WTC11 (cell line): ENCODE measurements around the gene NDST3.

Experiments used
- CTCF ChIP-seq: fragments of 200-600 bp; IDR thresholded peaks from 2 replicates; pipeline ENCODE4 v1.8.0; 2022; ENCODE audit warnings: antibody characterized with exemption
- ETV6 ChIP-seq: sonication (generic); formaldehyde crosslinking; IDR thresholded peaks from 2 replicates; pipeline ENCODE4 v1.8.1; 2022; ENCODE audit warnings: mild to moderate bottlenecking, missing genetic modification reagents
- MXD4 ChIP-seq: fragments of 250-450 bp; sonication (Bioruptor Pico); IDR thresholded peaks from 2 replicates; pipeline ENCODE4 v1.8.0; 2021; ENCODE audit warnings: mild to moderate bottlenecking, moderate library complexity, borderline replicate concordance
- TEAD4 ChIP-seq: sonication (generic); formaldehyde crosslinking; IDR thresholded peaks from 2 replicates; pipeline ENCODE4 v1.8.0; 2022; ENCODE audit warnings: mild to moderate bottlenecking, missing genetic modification reagents

GRCh38 chr4:118287711-118288451 lies 253.6 kb downstream of the NDST3 start:
- TF ChIP-seq ETV6 (CRISPR knock-in tag) (no peak), CTCF (no peak), TEAD4 (CRISPR knock-in tag) (no peak), MXD4 (CRISPR knock-in tag) (no peak)
